ENCODE measurements around the gene RAB26.

Gene RAB26

GRCh38 chr16:2163211-2163881 is 14.9 kb downstream of the RAB26 start:
- no peak for DNase-seq

GRCh38 chr16:2165861-2166260 is 17.4 kb downstream of the RAB26 start:
- no peak for DNase-seq

- DNase-seq = no peak
Measured at GRCh38 chr16:2166263-2167067, 18.0 kb downstream of the RAB26 start.

GRCh38 chr16:2167068-2167638 is 18.7 kb downstream of the RAB26 start:
- no peak for DNase-seq

- DNase-seq = no peak
Measured at GRCh38 chr16:2170080-2170479, 21.7 kb downstream of the RAB26 start.

- DNase-seq = no peak
Measured at GRCh38 chr16:2170587-2171435, 22.4 kb downstream of the RAB26 start.

GRCh38 chr16:2171601-2172178 is 23.3 kb downstream of the RAB26 start:
- DNase-seq = no peak

- DNase-seq = no peak
Measured at GRCh38 chr16:2172688-2173335, 24.4 kb downstream of the RAB26 start.

GRCh38 chr16:2173366-2173765 is 24.9 kb downstream of the RAB26 start:
- no peak for DNase-seq

- DNase-seq = no peak
Measured at GRCh38 chr16:2173916-2174315, 25.5 kb downstream of the RAB26 start.

- DNase-seq = no peak
Measured at GRCh38 chr16:2174396-2175131, 26.1 kb downstream of the RAB26 start.

GRCh38 chr16:2175454-2175853 is 27.0 kb downstream of the RAB26 start:
- no peak for DNase-seq

- no peak for DNase-seq
Measured at GRCh38 chr16:2176047-2176446, 27.6 kb downstream of the RAB26 start.

- no peak for DNase-seq
Measured at GRCh38 chr16:2177101-2177500, 28.7 kb downstream of the RAB26 start.

- DNase-seq = no peak
Measured at GRCh38 chr16:2177561-2177960, 29.1 kb downstream of the RAB26 start.

- DNase-seq = no peak
Measured at GRCh38 chr16:2178321-2179106, 30.1 kb downstream of the RAB26 start.

- no peak for DNase-seq
Measured at GRCh38 chr16:2179107-2179501, 30.7 kb downstream of the RAB26 start.

GRCh38 chr16:2179576-2179975 is 31.2 kb downstream of the RAB26 start:
- DNase-seq = no peak

GRCh38 chr16:2180461-2180860 is 32.0 kb downstream of the RAB26 start:
- no peak for DNase-seq
